IPS DF 6.9 (cell line): ENCODE data around the gene C1orf52.

Source experiments
- DNase-seq: peaks from one replicate; pipeline ENCODE4 v3.0.0-alpha.2; 2013; ENCODE audit warnings: low read depth, low spot score
- H3K27ac ChIP-seq: one replicate; pipeline ENCODE4 v1.5.1; 2013; ENCODE audit warnings: low read length, control low read depth
- H3K27me3 ChIP-seq: 2 replicates; pipeline ENCODE4 v1.6.1; 2013; ENCODE audit warnings: mild to moderate bottlenecking, low read length; ENCODE audit not compliant: control insufficient read depth, insufficient read depth
- H3K36me3 ChIP-seq: 2 replicates; pipeline ENCODE4 v1.6.1; 2013; ENCODE audit warnings: low read length; ENCODE audit not compliant: control insufficient read depth, insufficient read depth
- H3K4me1 ChIP-seq: 2 replicates; pipeline ENCODE4 v1.6.1; 2013; ENCODE audit warnings: low read length; ENCODE audit not compliant: control insufficient read depth, insufficient read depth
- H3K4me3 ChIP-seq: 2 replicates; pipeline ENCODE4 v1.5.1; 2013; ENCODE audit warnings: mild to moderate bottlenecking, low read length
- H3K9me3 ChIP-seq: 2 replicates; pipeline ENCODE4 v1.6.1; 2013; ENCODE audit warnings: low read length, inconsistent platforms; ENCODE audit not compliant: control insufficient read depth, insufficient read depth
- WGBS: extraction: QIAGEN DNeasy Blood & Tissue Kit; methylation state at CpG from one replicate; pipeline ENCODE4 v1.1.7; 2013; ENCODE audit warnings: mixed read lengths, missing lambda C conversion rate; ENCODE audit not compliant: insufficient read length, insufficient coverage; 5-methylcytosine and 5-hydroxymethylcytosine counted together

Gene C1orf52

GRCh38 chr1:85259118-85259911, at the start of gene C1orf52:
TSS of gene C1orf52 (minus strand) at chr1:85259662. CDS start at chr1:85259633, 29 bp downstream.
- Histone ChIP-seq H3K4me3 (peak within 1 kb of the TSS; percentile 94), H3K9me3 (no peaks in the 10 kb centered on the region), H3K27ac (no peak within 1 kb of the TSS), H3K36me3 (no peaks in the 10 kb centered on the region; the same call in 1 of the 2 replicates), H3K27me3 (no peaks in the 10 kb centered on the region), H3K4me1 (no peaks in the 10 kb centered on the region)
- no CpG with 5 or more reads among the region's 65 CpGs for WGBS
- DNase-seq = peak; percentile 83

- Histone ChIP-seq H3K4me1 (0 out of 2 replicates have a peak, but pooled peaks cover 4% of the 10 kb centered on the region), H3K36me3 (no peaks in the 10 kb centered on the region), H3K27me3 (no peaks in the 10 kb centered on the region), H3K9me3 (no peaks in the 10 kb centered on the region), H3K27ac (no peak overlapping the region), H3K4me3 (no peak overlapping the region)
- DNase-seq = no peak
- no CpG with 5 or more reads among the region's 4 CpGs for WGBS
Measured at GRCh38 chr1:85308833-85309350, 49.4 kb upstream of the C1orf52 start.

- Histone ChIP-seq H3K36me3 (no peaks in the 10 kb centered on the region), H3K27me3 (no peaks in the 10 kb centered on the region), H3K27ac (no peak overlapping the region), H3K4me3 (no peak overlapping the region), H3K4me1 (0 out of 2 replicates have a peak, but pooled peaks cover 4% of the 10 kb centered on the region), H3K9me3 (no peaks in the 10 kb centered on the region)
- WGBS = no CpG with 5 or more reads among the region's 27 CpGs
- DNase-seq = peak; percentile 83
Measured at GRCh38 chr1:85307987-85308832, 48.7 kb upstream of the C1orf52 start.

GRCh38 chr1:85306236-85306635, 46.8 kb upstream of the C1orf52 start:
- no peaks in the 10 kb centered on the region for H3K27me3 ChIP-seq
- H3K27ac ChIP-seq = no peak overlapping the region
- no peak overlapping the region for H3K4me3 ChIP-seq
- DNase-seq = no peak
- H3K9me3 ChIP-seq = no peaks in the 10 kb centered on the region
- H3K36me3 ChIP-seq = no peaks in the 10 kb centered on the region
- no CpG with 5 or more reads among the region's 4 CpGs for WGBS
- H3K4me1 ChIP-seq = 0 out of 2 replicates have a peak, but pooled peaks cover 4% of the 10 kb centered on the region

GRCh38 chr1:85303440-85304162, 44.1 kb upstream of the C1orf52 start:
- Histone ChIP-seq H3K27ac (no peak overlapping the region), H3K36me3 (no peaks in the 10 kb centered on the region), H3K4me1 (0 out of 2 replicates have a peak, but pooled peaks cover 2% of the 10 kb centered on the region), H3K4me3 (no peak overlapping the region), H3K9me3 (no peaks in the 10 kb centered on the region), H3K27me3 (no peaks in the 10 kb centered on the region)
- DNase-seq = no peak
- no CpG with 5 or more reads among the region's 4 CpGs for WGBS

GRCh38 chr1:85300140-85300539, 40.7 kb upstream of the C1orf52 start:
- WGBS = no CpG with 5 or more reads among the region's 3 CpGs
- DNase-seq = no peak
- no peaks in the 10 kb centered on the region for H3K27me3 ChIP-seq
- H3K4me1 ChIP-seq = no peaks in the 10 kb centered on the region
- H3K36me3 ChIP-seq = no peaks in the 10 kb centered on the region
- H3K4me3 ChIP-seq = no peak overlapping the region
- no peaks in the 10 kb centered on the region for H3K9me3 ChIP-seq
- no peak overlapping the region for H3K27ac ChIP-seq

GRCh38 chr1:85297855-85298629, 38.6 kb upstream of the C1orf52 start:
- H3K27me3 ChIP-seq = no peaks in the 10 kb centered on the region
- no peaks in the 10 kb centered on the region for H3K36me3 ChIP-seq
- no peaks in the 10 kb centered on the region for H3K4me1 ChIP-seq
- H3K27ac ChIP-seq = no peak overlapping the region
- H3K9me3 ChIP-seq = no peaks in the 10 kb centered on the region
- WGBS = no CpG with 5 or more reads among the region's 11 CpGs
- no peak overlapping the region for H3K4me3 ChIP-seq
- DNase-seq = no peak

- no peaks in the 10 kb centered on the region for H3K9me3 ChIP-seq
- no peaks in the 10 kb centered on the region for H3K27me3 ChIP-seq
- H3K4me1 ChIP-seq = no peaks in the 10 kb centered on the region
- no peak for DNase-seq
- no peak overlapping the region for H3K4me3 ChIP-seq
- H3K27ac ChIP-seq = no peak overlapping the region
- no CpG with 5 or more reads among the region's 1 CpG for WGBS
- no peaks in the 10 kb centered on the region for H3K36me3 ChIP-seq
Measured at GRCh38 chr1:85297538-85297854, 38.0 kb upstream of the C1orf52 start.

- Histone ChIP-seq H3K9me3 (no peaks in the 10 kb centered on the region), H3K4me1 (no peaks in the 10 kb centered on the region), H3K36me3 (no peaks in the 10 kb centered on the region), H3K27me3 (no peaks in the 10 kb centered on the region), H3K4me3 (no peak overlapping the region), H3K27ac (no peak overlapping the region)
- no CpG with 5 or more reads among the region's 1 CpG for WGBS
- no peak for DNase-seq
Measured at GRCh38 chr1:85296980-85297379, 37.5 kb upstream of the C1orf52 start.
